Midbrain (tissue), 1 donor: Measurements from ENCODE around the gene OR52K2.
A peak's percentile ranks its signal among the peaks of the same experiment; 100 is the strongest.
"Not testable (repeated sequence)": the region's sequence is repeated elsewhere in the genome, so short reads cannot be mapped to it uniquely, and the experiment has no call there.

Experiments used
- DNase-seq: peaks from one replicate; lab custom pipeline; 2025; lab: John Stamatoyannopoulos, UW

OR52K2 gene

GRCh38 chr11:4448995-4449394 lies at the start of gene OR52K2:
Gene OR52K2 (plus strand): TSS chr11:4449295. CDS start chr11:4449340, 45 bp downstream.
- DNase-seq = no peak

- not testable (repeated sequence) for DNase-seq
These were observed 42.9 kb upstream of the OR52K2 start for GRCh38 chr11:4406206-4406605.

- DNase-seq = no peak
These were observed 32.8 kb upstream of the OR52K2 start for GRCh38 chr11:4416306-4416705.

- no peak for DNase-seq
These were observed 32.3 kb upstream of the OR52K2 start for GRCh38 chr11:4416816-4417215.

GRCh38 chr11:4418403-4418802 lies 30.7 kb upstream of the OR52K2 start:
- DNase-seq = no peak

- DNase-seq = no peak
These were observed 19.0 kb upstream of the OR52K2 start for GRCh38 chr11:4430051-4430450.

- DNase-seq = no peak
These were observed 15.2 kb upstream of the OR52K2 start for GRCh38 chr11:4433856-4434255.

GRCh38 chr11:4436411-4436810 lies 12.7 kb upstream of the OR52K2 start:
- DNase-seq = no peak

- DNase-seq = no peak
These were observed 7.6 kb upstream of the OR52K2 start for GRCh38 chr11:4441515-4441914.

GRCh38 chr11:4443232-4443891 lies 5.7 kb upstream of the OR52K2 start:
- no peak for DNase-seq

GRCh38 chr11:4453118-4453517 lies 4.0 kb downstream of the OR52K2 start:
- DNase-seq = no peak

GRCh38 chr11:4454021-4454420 lies 4.9 kb downstream of the OR52K2 start:
- DNase-seq = no peak

GRCh38 chr11:4455419-4455818 lies 6.3 kb downstream of the OR52K2 start:
- peak; percentile 3 for DNase-seq

- peak; percentile 6 for DNase-seq
These were observed 10.4 kb downstream of the OR52K2 start for GRCh38 chr11:4459500-4459899.

GRCh38 chr11:4460151-4460550 lies 11.1 kb downstream of the OR52K2 start:
- DNase-seq = no peak

- DNase-seq = no peak
These were observed 15.4 kb downstream of the OR52K2 start for GRCh38 chr11:4464216-4465159.

GRCh38 chr11:4465407-4465806 lies 16.3 kb downstream of the OR52K2 start:
- DNase-seq = no peak

- no peak for DNase-seq
These were observed 17.2 kb downstream of the OR52K2 start for GRCh38 chr11:4466131-4466870.

- no peak for DNase-seq
These were observed 17.9 kb downstream of the OR52K2 start for GRCh38 chr11:4466871-4467442.

- DNase-seq = no peak
These were observed 18.9 kb downstream of the OR52K2 start for GRCh38 chr11:4467811-4468606.

GRCh38 chr11:4479644-4480043 lies 30.5 kb downstream of the OR52K2 start:
- DNase-seq = no peak
